GM18517 (cell line): ENCODE measurements around the gene HLF.

Experiments
- ATAC-seq: cut with Tn5 transposase; IDR thresholded peaks from one replicate; pipeline ENCODE4 v1.9.1; 2021; ENCODE audit warnings: mild to moderate bottlenecking, moderate library complexity; ENCODE audit not compliant: unreplicated experiment

Gene HLF

GRCh38 chr17:55350825-55351205 lies 86.1 kb downstream of the HLF start:
- ATAC-seq, result no peak

DNA sequence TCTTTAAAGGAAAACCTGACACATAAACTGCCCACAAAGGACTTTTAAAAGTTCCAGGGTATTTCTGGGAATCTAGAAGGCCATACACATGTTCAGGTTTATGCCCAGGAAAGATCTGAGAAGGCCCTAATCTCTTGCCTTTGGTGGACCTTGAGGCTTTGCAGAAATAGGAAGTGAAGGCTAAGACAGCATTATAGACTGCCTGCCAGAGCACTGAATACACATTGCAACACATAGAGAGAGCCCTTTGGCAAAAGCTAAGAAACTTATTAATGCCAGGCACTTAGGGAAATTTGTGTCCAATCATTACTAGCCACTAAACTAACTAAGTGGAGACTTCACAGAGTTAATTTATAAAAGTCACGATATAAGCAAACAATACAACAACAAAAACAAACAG lies 86.5 kb downstream of the HLF start:
- no peak for ATAC-seq

DNA sequence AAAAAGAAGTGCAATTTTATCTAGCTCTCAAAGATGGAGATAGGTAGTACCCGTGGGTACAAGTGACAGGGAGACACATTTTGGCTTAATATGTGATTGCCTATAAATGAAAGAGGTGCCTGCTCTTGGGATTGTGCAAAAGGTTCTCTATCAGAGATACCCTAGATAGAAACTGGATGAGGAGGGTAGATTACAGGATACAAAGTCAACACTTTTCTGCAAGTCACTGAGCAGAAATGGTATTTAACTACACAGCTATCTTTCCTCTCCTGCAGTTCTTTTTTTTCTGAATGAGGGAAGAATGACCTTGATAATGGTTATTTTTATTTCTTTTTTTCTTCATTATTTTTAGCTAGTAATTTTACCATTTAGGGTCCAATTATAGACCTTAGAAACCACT lies 89.2 kb downstream of the HLF start:
- ATAC-seq, result no peak

DNA sequence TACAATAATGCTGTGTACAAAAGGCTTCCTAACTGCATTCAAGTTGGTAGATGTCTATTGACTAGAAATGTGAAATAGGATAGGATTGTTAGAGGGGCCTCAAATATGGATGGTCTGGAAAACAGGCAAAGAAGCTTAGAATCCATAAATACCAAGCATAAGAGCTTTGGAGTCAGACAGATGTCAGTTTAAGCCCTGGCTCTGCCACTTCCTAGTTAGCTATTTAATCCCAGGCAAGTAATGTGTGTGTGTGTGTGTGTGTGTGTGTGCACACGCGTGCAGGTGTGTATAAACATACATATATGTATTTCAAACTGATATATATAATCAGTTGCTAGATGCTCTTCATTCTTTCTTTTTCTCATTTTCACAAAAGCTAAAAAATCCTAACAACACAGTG lies 90.2 kb downstream of the HLF start:
- ATAC-seq, result no peak

GRCh38 chr17:55356434-55357328 lies 91.9 kb downstream of the HLF start:
- ATAC-seq, result peak; percentile 97

GRCh38 chr17:55360971-55361370 lies 96.2 kb downstream of the HLF start:
- ATAC-seq, result no peak

- ATAC-seq, result no peak
These were observed 98.3 kb downstream of the HLF start for GRCh38 chr17:55363033-55363432.

DNA sequence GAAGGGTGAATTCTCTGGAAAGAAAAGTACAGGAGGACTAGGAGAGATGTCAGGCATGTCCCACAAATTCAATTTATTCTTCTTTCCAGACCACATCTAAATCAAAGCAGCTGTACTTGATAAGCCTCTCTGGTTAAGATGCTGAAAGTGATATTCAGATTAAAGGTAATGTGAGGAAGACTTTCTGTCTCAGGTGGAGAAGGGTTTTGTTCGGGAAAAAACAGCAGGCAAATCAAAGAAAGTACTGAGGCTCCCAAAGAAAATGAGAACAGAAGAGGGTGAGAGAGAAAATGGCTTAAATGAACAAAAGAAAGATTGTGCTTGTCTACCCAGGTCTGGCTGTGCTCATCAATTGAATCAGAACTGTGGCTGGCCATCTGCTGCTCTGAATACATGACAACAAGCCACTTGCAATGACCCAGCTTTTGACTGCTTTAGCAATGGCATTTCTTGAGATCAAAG lies 101.3 kb downstream of the HLF start:
- no peak for ATAC-seq

DNA sequence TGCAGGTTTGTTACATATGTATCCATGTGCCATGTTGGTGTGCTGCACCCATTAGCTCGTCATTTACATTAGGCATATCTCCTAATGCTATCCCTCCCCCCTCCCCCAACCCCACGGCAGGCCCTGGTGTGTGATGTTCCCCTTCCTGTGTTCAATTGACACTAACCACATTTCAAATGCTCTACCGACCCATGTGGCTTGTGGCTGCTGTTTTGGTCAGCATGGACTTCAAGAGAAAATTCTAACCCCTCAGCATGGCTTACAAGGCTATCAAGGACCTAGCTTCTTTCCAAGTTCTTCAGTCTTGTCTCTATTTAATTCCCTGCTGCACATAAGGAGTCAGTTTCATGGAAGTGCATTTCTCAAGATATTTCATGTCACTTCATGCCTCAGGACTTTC lies 103.9 kb downstream of the HLF start:
- no peak for ATAC-seq
